GM12864 (cell line): ENCODE measurements around the gene SLAMF1.
"Not testable (repeated sequence)": the region's sequence is repeated elsewhere in the genome, so short reads cannot be mapped to it uniquely, and the experiment has no call there.

ENCODE experiments used
- DNase-seq: peaks from one replicate; pipeline ENCODE4 v3.0.0-alpha.2; 2011; ENCODE audit warnings: low read depth
- H3K4me3 ChIP-seq: 2 replicates; pipeline ENCODE4 v1.5.1; 2011; ENCODE audit warnings: mild to moderate bottlenecking, low read depth, low read length, control low read depth
- CTCF ChIP-seq: IDR thresholded peaks from 2 replicates; pipeline ENCODE4 v1.5.1; 2011; ENCODE audit warnings: low read depth, mild to moderate bottlenecking, moderate library complexity, low read length, control low read depth, inconsistent platforms; ENCODE audit errors: missing control alignments

SLAMF1 gene

DNA sequence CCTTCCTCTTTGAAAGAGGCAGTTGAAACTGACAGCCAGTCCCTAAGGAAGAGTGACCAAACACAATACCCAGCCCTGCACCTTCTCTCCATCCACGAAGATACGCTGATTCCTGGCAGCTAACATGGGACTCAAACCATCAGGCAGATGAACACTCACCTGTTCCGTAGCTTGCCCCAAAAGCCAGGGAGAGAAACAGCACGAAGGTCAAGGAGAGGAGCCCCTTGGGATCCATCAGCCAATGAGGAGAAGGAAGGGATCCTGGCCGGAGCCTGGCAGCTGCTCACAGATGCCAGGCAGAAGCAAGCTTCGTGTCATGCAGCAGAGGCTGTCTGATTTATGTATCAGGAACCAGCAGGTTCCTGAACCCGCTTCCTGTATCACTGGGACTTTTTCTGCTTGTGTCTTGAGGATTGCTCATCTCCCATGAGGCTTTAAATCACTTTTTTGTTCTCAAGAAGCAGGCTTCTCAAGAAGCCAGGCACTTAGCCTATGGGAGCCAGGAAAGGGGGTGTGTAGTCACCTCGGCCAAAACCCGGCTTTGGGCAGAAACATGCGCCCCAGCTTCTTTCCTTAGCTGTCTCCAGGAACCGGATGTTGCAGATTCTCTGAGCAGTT lies at the start of gene SLAMF1:
Gene SLAMF1, minus strand, starts transcription at position 334 of the 618 bp plus-strand sequence. Its CDS starts 99 bp downstream, at position 235.
- peak; percentile 66 for DNase-seq
- H3K4me3 ChIP-seq: peak within 1 kb of the TSS; percentile 95
- no peak for TF ChIP-seq CTCF

DNA sequence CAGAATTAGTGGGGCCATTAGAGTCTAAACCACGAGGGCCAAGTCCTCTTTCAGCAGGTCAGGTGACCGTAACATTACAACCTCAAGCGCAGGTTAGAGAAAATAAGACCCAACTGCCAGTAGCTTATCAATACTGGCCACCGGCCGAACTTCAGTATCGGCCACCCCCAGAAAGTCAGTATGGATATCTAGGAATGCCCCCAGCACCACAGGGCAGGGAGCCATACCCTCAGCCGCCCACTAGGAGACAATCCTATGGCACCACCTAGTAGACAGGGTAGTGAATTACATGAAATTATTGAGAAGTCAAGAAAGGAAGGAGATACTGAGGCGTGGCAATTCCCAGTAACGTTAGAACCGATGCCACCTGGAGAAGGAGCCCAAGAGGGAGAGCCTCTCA lies 45.5 kb upstream of the SLAMF1 start:
- not testable (repeated sequence) for DNase-seq, H3K4me3 ChIP-seq
- TF ChIP-seq CTCF: peak; percentile 25

DNA sequence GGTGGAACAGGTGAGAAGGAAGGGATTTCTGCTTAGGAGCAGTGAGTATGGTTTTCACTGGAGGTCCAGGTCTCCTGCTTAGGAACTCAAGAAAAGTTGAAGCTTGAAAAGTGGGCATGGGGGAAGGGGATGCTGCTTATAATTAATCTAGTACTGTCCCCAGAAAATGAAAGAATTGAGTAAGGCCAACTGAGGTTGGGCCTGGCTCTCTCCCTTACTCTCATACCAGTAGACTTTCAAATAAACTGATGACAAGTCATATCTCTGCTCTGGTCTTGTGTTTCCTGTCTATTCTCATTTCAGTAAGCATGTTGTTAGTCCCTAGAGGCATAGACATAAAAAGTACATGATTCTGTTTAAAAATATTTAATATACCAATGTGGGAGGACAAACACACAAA lies 38.4 kb upstream of the SLAMF1 start:
- TF ChIP-seq CTCF: no peak
- DNase-seq: no peak
- H3K4me3 ChIP-seq: no peak overlapping the region

- DNase-seq: no peak
- no peak overlapping the region for H3K4me3 ChIP-seq
- no peak for TF ChIP-seq CTCF
These were observed 36.4 kb upstream of the SLAMF1 start for GRCh38 chr1:160682983-160683865.

- H3K4me3 ChIP-seq: no peak overlapping the region
- no peak for DNase-seq
- no peak for TF ChIP-seq CTCF
These were observed 35.0 kb upstream of the SLAMF1 start for GRCh38 chr1:160681891-160682140.

DNA sequence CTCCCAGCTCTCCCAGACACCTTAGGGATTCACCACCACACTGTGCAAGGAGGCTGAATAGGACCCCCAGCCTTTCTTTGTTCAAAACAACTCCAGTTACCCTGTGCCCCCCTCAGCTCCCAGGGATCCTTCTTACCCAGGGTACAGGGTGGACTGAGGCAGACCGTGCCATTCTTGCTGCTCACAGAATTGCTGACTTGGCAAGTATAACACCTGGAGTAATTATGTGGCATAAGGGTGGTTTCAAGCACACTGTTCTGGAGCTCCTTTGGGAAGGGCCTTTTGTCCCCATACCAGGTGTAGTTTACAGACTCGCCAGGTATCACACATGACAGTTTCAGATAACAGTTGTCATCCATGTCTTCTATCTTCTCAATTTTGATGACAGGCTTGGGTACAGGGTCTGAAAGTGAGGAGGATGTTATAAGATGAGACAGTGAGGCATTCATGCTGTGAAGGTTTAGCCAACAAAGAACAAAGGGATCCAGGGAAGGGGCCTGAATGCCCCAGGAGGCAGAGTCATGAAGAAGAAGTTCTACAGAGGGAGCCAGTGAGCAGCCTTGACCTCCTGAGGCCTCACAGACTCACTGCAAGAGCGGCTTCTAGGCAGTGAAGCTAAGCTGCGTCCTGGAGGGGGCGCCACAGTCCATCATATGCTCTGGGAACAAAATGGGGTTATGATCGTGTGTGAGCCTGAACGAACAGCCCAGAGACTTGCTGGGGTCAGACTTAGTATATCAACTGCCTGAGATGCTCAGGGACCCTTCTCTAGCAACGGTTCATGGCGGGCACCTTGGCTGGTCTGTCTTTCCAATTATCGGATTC lies 34.4 kb upstream of the SLAMF1 start:
- peak; percentile 73 for DNase-seq
- H3K4me3 ChIP-seq: no peak overlapping the region
- peak; percentile 92 for TF ChIP-seq CTCF
